GM19193 (cell line): ENCODE results near the gene FAAP100.

ENCODE experiments used
- POLR2A ChIP-seq: IDR thresholded peaks from 4 replicates; pipeline ENCODE4 v1.6.1; 2011; ENCODE audit not compliant: insufficient read depth, insufficient read length; ENCODE audit errors: extremely low read depth

The FAAP100 gene

GRCh38 chr17:81549031-81549557 lies 3.1 kb downstream of the FAAP100 start:
- TF ChIP-seq POLR2A = no peak

- no peak for TF ChIP-seq POLR2A
Observed at GRCh38 chr17:81547614-81547982, 4.6 kb downstream of the FAAP100 start.

- no peak for TF ChIP-seq POLR2A
Observed at GRCh38 chr17:81546906-81547613, 5.1 kb downstream of the FAAP100 start.

- TF ChIP-seq POLR2A = no peak
Observed at GRCh38 chr17:81545160-81545949, 6.8 kb downstream of the FAAP100 start.

- TF ChIP-seq POLR2A = no peak
Observed at GRCh38 chr17:81544281-81544974, 7.7 kb downstream of the FAAP100 start.

GRCh38 chr17:81543756-81544155 lies 8.4 kb downstream of the FAAP100 start:
- TF ChIP-seq POLR2A = no peak

GRCh38 chr17:81543339-81543675 lies 8.8 kb downstream of the FAAP100 start:
- TF ChIP-seq POLR2A = no peak

- TF ChIP-seq POLR2A = no peak
Observed at GRCh38 chr17:81542431-81543338, 9.5 kb downstream of the FAAP100 start.

GRCh38 chr17:81541123-81541522 lies 11.0 kb downstream of the FAAP100 start:
- TF ChIP-seq POLR2A = no peak

GRCh38 chr17:81540676-81541027 lies 11.5 kb downstream of the FAAP100 start:
- TF ChIP-seq POLR2A = no peak

- no peak for TF ChIP-seq POLR2A
Observed at GRCh38 chr17:81539961-81540675, 12.0 kb downstream of the FAAP100 start.

- no peak for TF ChIP-seq POLR2A
Observed at GRCh38 chr17:81539571-81539900, 12.6 kb downstream of the FAAP100 start.

GRCh38 chr17:81538651-81539570 lies 13.2 kb downstream of the FAAP100 start:
- no peak for TF ChIP-seq POLR2A
